Pancreas (tissue), 10 donors: Measurements from ENCODE around the gene DMRTA2. TPM values are rescaled to one million over a fixed set of nuclear protein-coding genes. Genes with fewer than 3 reads are reported as not detected.

Experiments used
- ATAC-seq, 4 donors: fragments of 200-7000 bp; cut with Tn5 transposase; one replicate each; pipeline versions ENCODE4 v1.8.0 to v1.9.1; 2020; ENCODE audit warnings: mild to moderate bottlenecking in 4 of 4, moderate library complexity in 4 of 4
- DNase-seq, 6 donors: peaks; one replicate each; pipeline ENCODE4 v3.0.0-alpha.2; 2020
- FAIRE-seq: peaks from 2 replicates; lab custom pipeline; 2012; peaks lifted over from hg19 to GRCh38; lab: Jason Lieb, UNC
- H3K27ac ChIP-seq, 4 donors: fragments of 200-600 bp; sonication (generic); 1 replicate in 3 of 4; 2 replicates in 1 of 4; pipeline versions ENCODE4 v1.5.0 to v1.8.0; 2020
- H3K27me3 ChIP-seq, 4 donors: fragments of 200-600 bp; one replicate each; pipeline ENCODE4 v1.8.0; 2021
- H3K36me3 ChIP-seq, 3 donors: fragments of 200-600 bp; sonication (generic) in 1 of 3; one replicate each; pipeline versions ENCODE4 v1.5.0 to v1.8.0; 2020 to 2021
- H3K4me1 ChIP-seq, 3 donors: fragments of 200-600 bp; one replicate each; pipeline ENCODE4 v1.8.0; 2021
- H3K4me3 ChIP-seq, 4 donors: fragments of 200-600 bp; sonication (generic) in 2 of 4; one replicate each; pipeline versions ENCODE4 v1.5.0 to v1.8.0; 2020 to 2021
- H3K9me3 ChIP-seq, 4 donors: fragments of 200-600 bp; one replicate each; pipeline ENCODE4 v1.8.0; 2021
- CTCF ChIP-seq, 4 donors: fragments of 200-600 bp; sonication (generic) in 3 of 4; IDR thresholded peaks; one replicate each; pipeline versions ENCODE4 v1.5.0 to v1.8.0; 2021; ENCODE audit warnings: antibody characterized with exemption in 4 of 4
- WGBS, 2 donors: extraction: QIAGEN DNeasy Blood & Tissue Kit; methylation state at CpG; one replicate each; pipeline ENCODE4 v1.1.7; 2013; 5-methylcytosine and 5-hydroxymethylcytosine counted together
- intact Hi-C, 3 donors: fragments of 100-400 bp; cut with DNase I; formaldehyde crosslinking; loops; one replicate each; pipeline versions ENCODE4 v1.11.1 to v1.14.2; 2022
- polyA plus RNA-seq, 2 donors: library from polyadenylated mRNA; stranded (reverse); fragments of 200-250 nt; gene quantifications; one replicate each; pipeline ENCODE4 v1.2.3, GENCODE V29; 2013
- total RNA-seq, 6 donors: library from RNA; stranded (reverse); fragmentation: NEBNext Ultra II Directional in 4 of 6; extraction: Animal tissue kit (Norgen Biotek cat#: 25700) in 4 of 6; gene quantifications; one replicate each; pipeline versions ENCODE4 v1.2.1 to v1.2.4, GENCODE V29; 2021 to 2023
- donor health status: healthy with polysubstance abuse.
- donor health status: DM: no; HTN: no; CAD: no; lungs with moderate emphysema.
- donor health status: DM: no; HTN: no; CAD: no.
- donor health status: control.
- donor health status: control.
- donor health status: Bipolar disorder and iron deficiency.
- donor health status: DM: yes; HTN: yes; CAD: no.
- donor health status: DM: no; HTN: no; CAD: no.
- donor health status: DM: no; HTN: no; CAD: no.
- donor health status: DM: yes; HTN: yes; CAD: no.

Gene DMRTA2
- total and polyA plus RNA-seq, 8 donors: 0.02 TPM; not detected in 7

- Histone ChIP-seq H3K4me3 (no peak overlapping the region), H3K9me3 (no peaks in the 10 kb centered on the region), H3K27ac (no peak overlapping the region), H3K4me1 (no peaks in the 10 kb centered on the region), H3K27me3 (peaks cover 0 to 56% (median 26%) of the 10 kb centered on the region in 4 donors), H3K36me3 (no peaks in the 10 kb centered on the region)
- TF ChIP-seq CTCF (IDR thresholded peaks at IDR 0.05): no peak
- WGBS, 2 donors: 17 to 21% methylated on average over 23 of the region's 23 CpGs
- FAIRE-seq: no peak
- no peak for ATAC-seq
- intact Hi-C loops: no loop called here
- no peak for DNase-seq
Observed at GRCh38 chr1:50417507-50417906, 5.7 kb downstream of the DMRTA2 start.

- no peaks in the 10 kb centered on the region for H3K9me3 ChIP-seq
- no peak for DNase-seq
- no peak overlapping the region for H3K4me3 ChIP-seq
- H3K27me3 ChIP-seq: peaks cover 0 to 49% (median 23%) of the 10 kb centered on the region in 4 donors
- no peak for TF ChIP-seq CTCF (IDR thresholded peaks at IDR 0.05)
- WGBS, 2 donors: 6 to 7% methylated on average over 46 of the region's 46 CpGs
- H3K27ac ChIP-seq: no peak overlapping the region
- H3K36me3 ChIP-seq: no peaks in the 10 kb centered on the region
- intact Hi-C loops: no loop called here
- FAIRE-seq: no peak
- no peak for ATAC-seq
- no peaks in the 10 kb centered on the region for H3K4me1 ChIP-seq
Observed at GRCh38 chr1:50416553-50417453, 6.4 kb downstream of the DMRTA2 start.

- no peak for FAIRE-seq
- no peak for ATAC-seq
- no peak overlapping the region for H3K4me3 ChIP-seq
- no peak overlapping the region for H3K27ac ChIP-seq
- no peaks in the 10 kb centered on the region for H3K9me3 ChIP-seq
- no peaks in the 10 kb centered on the region for H3K36me3 ChIP-seq
- intact Hi-C loops: no loop called here
- 4 to 5% methylated on average over 25 of the region's 25 CpGs for WGBS, 2 donors
- H3K27me3 ChIP-seq: peaks cover 0 to 42% (median 23%) of the 10 kb centered on the region in 4 donors
- DNase-seq: no peak
- TF ChIP-seq CTCF (IDR thresholded peaks at IDR 0.05): no peak
- no peaks in the 10 kb centered on the region for H3K4me1 ChIP-seq
Observed at GRCh38 chr1:50416150-50416527, 7.1 kb downstream of the DMRTA2 start.

- no peaks in the 10 kb centered on the region for H3K36me3 ChIP-seq
- no peak for FAIRE-seq
- no peaks in the 10 kb centered on the region for H3K4me1 ChIP-seq
- H3K27me3 ChIP-seq: peaks cover 0 to 36% (median 20%) of the 10 kb centered on the region in 4 donors
- no peak for DNase-seq
- ATAC-seq: no peak
- TF ChIP-seq CTCF (IDR thresholded peaks at IDR 0.05): no peak
- no peaks in the 10 kb centered on the region for H3K9me3 ChIP-seq
- H3K4me3 ChIP-seq: no peak overlapping the region
- 7 to 10% methylated on average over 50 to 56 of the region's 56 CpGs for WGBS, 2 donors
- intact Hi-C loops: no loop called here
- no peak overlapping the region for H3K27ac ChIP-seq
Observed at GRCh38 chr1:50415235-50416149, 7.8 kb downstream of the DMRTA2 start.
